GM12864 (cell line): ENCODE results near the gene DUSP10.

ENCODE experiments used
- DNase-seq: peaks from one replicate; pipeline ENCODE4 v3.0.0-alpha.2; 2011; ENCODE audit warnings: low read depth
- H3K4me3 ChIP-seq: 2 replicates; pipeline ENCODE4 v1.5.1; 2011; ENCODE audit warnings: mild to moderate bottlenecking, low read depth, low read length, control low read depth
- CTCF ChIP-seq: IDR thresholded peaks from 2 replicates; pipeline ENCODE4 v1.5.1; 2011; ENCODE audit warnings: low read depth, mild to moderate bottlenecking, moderate library complexity, low read length, control low read depth, inconsistent platforms; ENCODE audit errors: missing control alignments

Gene DUSP10

GRCh38 chr1:221781102-221781755, 39.3 kb upstream of the DUSP10 start:
- TF ChIP-seq CTCF, result no peak
- no peak for DNase-seq

GRCh38 chr1:221780175-221780574, 38.3 kb upstream of the DUSP10 start:
- no peak overlapping the region for H3K4me3 ChIP-seq
- no peak for DNase-seq
- TF ChIP-seq CTCF, result no peak

More at GRCh38 chr1:221781102-221781755, 39.3 kb upstream of the DUSP10 start:
- H3K4me3 ChIP-seq, result no peak overlapping the region

- no peak for TF ChIP-seq CTCF
- no peak for DNase-seq
- H3K4me3 ChIP-seq, result no peak overlapping the region
Observed at GRCh38 chr1:221779771-221780170, 37.9 kb upstream of the DUSP10 start.

DNA sequence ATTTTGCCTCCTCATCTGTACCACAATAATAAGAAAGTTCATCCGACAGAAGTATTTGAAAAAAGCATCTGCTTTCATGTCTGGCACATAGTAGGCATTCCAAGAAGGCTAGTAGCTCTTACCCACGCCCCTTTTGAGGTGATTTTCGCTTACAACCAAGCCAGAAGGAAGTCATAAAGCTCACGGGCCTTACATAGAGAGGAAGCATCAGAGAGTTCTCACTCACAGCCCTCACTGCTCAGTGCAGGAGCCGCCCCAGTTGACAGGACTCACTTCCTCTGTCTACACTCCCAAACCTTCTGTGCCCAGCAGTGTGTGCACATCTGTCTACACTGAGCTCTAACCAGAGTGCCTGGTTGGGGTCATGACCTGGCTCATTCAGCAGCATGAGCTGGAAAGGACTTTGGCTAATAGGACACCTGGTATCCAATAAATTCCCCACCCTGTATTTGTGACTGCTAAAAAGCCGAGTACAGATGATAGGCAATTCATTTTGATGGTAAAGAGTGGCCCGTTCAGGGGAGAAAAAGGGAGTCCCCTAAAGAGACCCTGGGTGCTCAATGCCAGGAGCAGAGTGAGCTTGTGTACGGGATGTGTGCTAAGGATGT, 36.8 kb upstream of the DUSP10 start:
- H3K4me3 ChIP-seq, result peak overlapping the region; percentile 5; the same call in 1 of the 2 replicates
- DNase-seq, result peak; percentile 82
- TF ChIP-seq CTCF, result no peak

- peak overlapping the region; percentile 5; the same call in 1 of the 2 replicates for H3K4me3 ChIP-seq
- no peak for DNase-seq
- no peak for TF ChIP-seq CTCF
Observed at GRCh38 chr1:221778125-221778524, 36.2 kb upstream of the DUSP10 start.

- peak; percentile 94 for DNase-seq
- no peak overlapping the region; the same call in 1 of the 2 replicates for H3K4me3 ChIP-seq
- TF ChIP-seq CTCF, result peak; percentile 20
Observed at GRCh38 chr1:221777431-221778072, 35.7 kb upstream of the DUSP10 start.
